AG10803 (cell line): ENCODE measurements around the gene RHCG.

Source experiments
- DNase-seq: peaks from one replicate; pipeline ENCODE4 v3.0.0; 2010; ENCODE audit warnings: low read depth
- H3K4me3 ChIP-seq: 2 replicates; pipeline ENCODE4 v1.5.1; 2011; ENCODE audit warnings: mild to moderate bottlenecking, low read length, control low read depth
- TF ChIP-seq, protein P1 (sequence below): conservative IDR thresholded peaks from 2 replicates; pipeline ENCODE4 v1.5.1; 2011; ENCODE audit warnings: mild to moderate bottlenecking, low read length, control low read depth, inconsistent platforms

Gene RHCG

DNA sequence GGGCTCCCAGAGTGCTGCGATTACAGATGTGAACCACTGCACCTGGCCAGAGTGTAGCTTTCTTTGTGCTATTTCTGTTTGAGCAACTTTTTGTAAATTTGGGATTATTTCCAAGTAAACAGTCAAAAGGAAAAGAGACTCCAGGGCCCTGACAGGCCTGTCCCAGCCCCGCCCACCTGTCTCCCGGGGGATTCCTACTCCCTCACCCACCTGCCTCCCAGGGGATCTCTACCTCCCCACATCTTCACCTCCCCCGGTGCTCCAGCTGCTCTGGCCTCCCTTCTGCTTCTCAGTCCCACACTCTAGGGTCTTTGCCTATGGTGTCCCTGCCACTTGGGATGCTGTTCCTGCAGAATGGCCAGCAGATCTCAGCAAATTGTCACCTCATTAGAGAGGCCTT lies 7.0 kb downstream of the RHCG start:
- no peak for DNase-seq
- TF ChIP-seq, protein P1, sequence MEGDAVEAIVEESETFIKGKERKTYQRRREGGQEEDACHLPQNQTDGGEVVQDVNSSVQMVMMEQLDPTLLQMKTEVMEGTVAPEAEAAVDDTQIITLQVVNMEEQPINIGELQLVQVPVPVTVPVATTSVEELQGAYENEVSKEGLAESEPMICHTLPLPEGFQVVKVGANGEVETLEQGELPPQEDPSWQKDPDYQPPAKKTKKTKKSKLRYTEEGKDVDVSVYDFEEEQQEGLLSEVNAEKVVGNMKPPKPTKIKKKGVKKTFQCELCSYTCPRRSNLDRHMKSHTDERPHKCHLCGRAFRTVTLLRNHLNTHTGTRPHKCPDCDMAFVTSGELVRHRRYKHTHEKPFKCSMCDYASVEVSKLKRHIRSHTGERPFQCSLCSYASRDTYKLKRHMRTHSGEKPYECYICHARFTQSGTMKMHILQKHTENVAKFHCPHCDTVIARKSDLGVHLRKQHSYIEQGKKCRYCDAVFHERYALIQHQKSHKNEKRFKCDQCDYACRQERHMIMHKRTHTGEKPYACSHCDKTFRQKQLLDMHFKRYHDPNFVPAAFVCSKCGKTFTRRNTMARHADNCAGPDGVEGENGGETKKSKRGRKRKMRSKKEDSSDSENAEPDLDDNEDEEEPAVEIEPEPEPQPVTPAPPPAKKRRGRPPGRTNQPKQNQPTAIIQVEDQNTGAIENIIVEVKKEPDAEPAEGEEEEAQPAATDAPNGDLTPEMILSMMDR, result no peak
- H3K4me3 ChIP-seq, result no peak overlapping the region

- DNase-seq, result no peak
- TF ChIP-seq, protein P1, result no peak
- H3K4me3 ChIP-seq, result no peak overlapping the region
Measured at GRCh38 chr15:89487791-89488190, 8.6 kb downstream of the RHCG start.

GRCh38 chr15:89486726-89487050 lies 9.7 kb downstream of the RHCG start:
- TF ChIP-seq, protein P1, result no peak
- no peak for DNase-seq
- H3K4me3 ChIP-seq, result no peak overlapping the region

GRCh38 chr15:89483079-89483478 lies 13.3 kb downstream of the RHCG start:
- no peak overlapping the region for H3K4me3 ChIP-seq
- DNase-seq, result no peak
- TF ChIP-seq, protein P1, result no peak

- TF ChIP-seq, protein P1, result no peak
- DNase-seq, result no peak
- no peak overlapping the region for H3K4me3 ChIP-seq
Measured at GRCh38 chr15:89482139-89482538, 14.2 kb downstream of the RHCG start.

GRCh38 chr15:89480505-89480904 lies 15.9 kb downstream of the RHCG start:
- TF ChIP-seq, protein P1, result no peak
- no peak for DNase-seq
- H3K4me3 ChIP-seq, result no peak overlapping the region

DNA sequence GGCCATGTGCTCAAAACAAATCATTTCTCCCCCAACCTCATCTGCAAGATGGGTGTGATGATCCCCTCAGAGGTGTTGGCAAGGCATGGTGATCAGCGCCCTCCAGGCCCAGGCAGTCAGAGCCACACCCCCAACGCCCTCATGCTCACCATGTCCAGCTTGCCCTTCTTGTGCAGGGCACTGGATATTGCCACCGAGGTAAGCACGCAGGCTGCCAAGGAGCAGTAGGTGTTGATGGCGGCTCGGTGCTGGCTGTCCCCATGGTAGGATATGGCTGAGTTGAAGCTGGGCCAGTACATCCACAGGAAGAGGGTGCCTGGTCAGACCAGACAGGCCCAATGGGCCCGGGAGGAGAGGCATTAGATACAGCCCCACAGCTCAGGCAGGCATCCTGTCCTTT lies 17.2 kb downstream of the RHCG start:
- TF ChIP-seq, protein P1, result no peak

More for the DNA sequence above, 17.2 kb downstream of the RHCG start:
- DNase-seq, result no peak
- no peak overlapping the region for H3K4me3 ChIP-seq
